HepG2 (cell line): ENCODE results near the gene SERPINA9. TPM values are rescaled to one million over a fixed set of nuclear protein-coding genes. Genes with fewer than 3 reads are reported as not detected.

Source experiments
- BRD4 ChIP-seq: sonication (generic); formaldehyde crosslinking; IDR thresholded peaks from 2 replicates; pipeline ENCODE4 v1.4.0; 2020; ENCODE audit warnings: missing genetic modification reagents
- EED ChIP-seq: sonication (generic); formaldehyde crosslinking; IDR thresholded peaks from 2 replicates; pipeline ENCODE4 v1.5.0; 2020; ENCODE audit warnings: mild to moderate bottlenecking, missing genetic modification reagents
- ETV5 ChIP-seq: IDR thresholded peaks from 2 replicates; pipeline ENCODE4 v1.6.1; 2018; ENCODE audit warnings: missing biosample characterization, missing genetic modification reagents, inconsistent platforms, borderline replicate concordance
- HIC2 ChIP-seq: sonication (generic); formaldehyde crosslinking; IDR thresholded peaks from 2 replicates; pipeline ENCODE4 v1.9.0; 2022; ENCODE audit warnings: low read depth, missing genetic modification reagents
- IRF2 ChIP-seq: IDR thresholded peaks from 2 replicates; pipeline ENCODE4 v1.6.1; 2018; ENCODE audit warnings: missing genetic modification reagents, missing compliant biosample characterization
- IRX3 ChIP-seq: sonication (generic); formaldehyde crosslinking; IDR thresholded peaks from 2 replicates; pipeline ENCODE4 v1.8.1; 2023; ENCODE audit warnings: mild to moderate bottlenecking, low read depth, missing genetic modification reagents, borderline replicate concordance
- KDM5B ChIP-seq: sonication (generic); formaldehyde crosslinking; IDR thresholded peaks from 2 replicates; pipeline ENCODE4 v1.4.0; 2020; ENCODE audit warnings: missing genetic modification reagents, mild to moderate bottlenecking, borderline replicate concordance
- LBX2 ChIP-seq: sonication (generic); formaldehyde crosslinking; IDR thresholded peaks from 2 replicates; pipeline ENCODE4 v1.5.0; 2020; ENCODE audit warnings: missing genetic modification reagents, mild to moderate bottlenecking, borderline replicate concordance
- MED8 ChIP-seq: sonication (generic); formaldehyde crosslinking; IDR thresholded peaks from 2 replicates; pipeline ENCODE4 v1.8.1; 2023; ENCODE audit warnings: mild to moderate bottlenecking, missing genetic modification reagents; ENCODE audit not compliant: insufficient replicate concordance
- MTF1 ChIP-seq: sonication (generic); formaldehyde crosslinking; IDR thresholded peaks from 2 replicates; pipeline ENCODE4 v1.5.0; 2020; ENCODE audit warnings: missing genetic modification reagents
- NCOA5 ChIP-seq: sonication (generic); formaldehyde crosslinking; IDR thresholded peaks from 2 replicates; pipeline ENCODE4 v1.4.0; 2020; ENCODE audit warnings: missing genetic modification reagents
- RAD21 ChIP-seq: fragments of 450-650 bp; formaldehyde crosslinking; IDR thresholded peaks from 2 replicates; pipeline ENCODE4 v1.5.0; 2020; ENCODE audit warnings: mild to moderate bottlenecking
- RORA ChIP-seq: sonication (generic); formaldehyde crosslinking; IDR thresholded peaks from 2 replicates; pipeline ENCODE4 v1.5.0; 2020; ENCODE audit warnings: mild to moderate bottlenecking, missing genetic modification reagents, moderate library complexity
- SNAPC5 ChIP-seq: sonication (generic); formaldehyde crosslinking; IDR thresholded peaks from 2 replicates; pipeline ENCODE4 v1.8.1; 2023; ENCODE audit warnings: mild to moderate bottlenecking, missing genetic modification reagents, borderline replicate concordance
- SPEN ChIP-seq: sonication (generic); formaldehyde crosslinking; IDR thresholded peaks from 2 replicates; pipeline ENCODE4 v1.5.1; 2020; ENCODE audit warnings: low read depth, mild to moderate bottlenecking, missing genetic modification reagents
- THAP7 ChIP-seq: sonication (generic); formaldehyde crosslinking; IDR thresholded peaks from 2 replicates; pipeline ENCODE4 v1.8.1; 2023; ENCODE audit warnings: mild to moderate bottlenecking, missing genetic modification reagents
- ZFP91 ChIP-seq: sonication (generic); formaldehyde crosslinking; IDR thresholded peaks from 2 replicates; pipeline ENCODE4 v1.9.0; 2022; ENCODE audit warnings: missing genetic modification reagents, mild to moderate bottlenecking, borderline replicate concordance
- ZNF230 ChIP-seq: sonication (generic); formaldehyde crosslinking; IDR thresholded peaks from 2 replicates; pipeline ENCODE4 v1.4.0; 2020; ENCODE audit warnings: mild to moderate bottlenecking, missing genetic modification reagents
- ZNF382 ChIP-seq: sonication (generic); formaldehyde crosslinking; IDR thresholded peaks from 2 replicates; pipeline ENCODE4 v1.5.0; 2020; ENCODE audit warnings: missing genetic modification reagents, mild to moderate bottlenecking, borderline replicate concordance
- ZNF431 ChIP-seq: sonication (generic); formaldehyde crosslinking; IDR thresholded peaks from 2 replicates; pipeline ENCODE4 v1.9.0; 2022; ENCODE audit warnings: missing genetic modification reagents, low read depth, mild to moderate bottlenecking, borderline replicate concordance
- ZNF446 ChIP-seq: sonication (generic); formaldehyde crosslinking; IDR thresholded peaks from 2 replicates; pipeline ENCODE4 v1.5.0; 2020; ENCODE audit warnings: mild to moderate bottlenecking, missing genetic modification reagents
- ZNF549 ChIP-seq: sonication (generic); formaldehyde crosslinking; IDR thresholded peaks from 2 replicates; pipeline ENCODE4 v1.5.0; 2020; ENCODE audit warnings: missing genetic modification reagents
- ZNF589 ChIP-seq: sonication (generic); formaldehyde crosslinking; conservative IDR thresholded peaks from 2 replicates; pipeline ENCODE4 v1.8.0; 2022; ENCODE audit warnings: mild to moderate bottlenecking, moderate library complexity, missing genetic modification reagents
- ZNF614 ChIP-seq: IDR thresholded peaks from 2 replicates; pipeline ENCODE4 v1.6.1; 2018; ENCODE audit warnings: missing biosample characterization, missing genetic modification reagents, inconsistent platforms, borderline replicate concordance
- ZNF678 ChIP-seq: sonication (generic); formaldehyde crosslinking; IDR thresholded peaks from 2 replicates; pipeline ENCODE4 v1.4.0; 2020; ENCODE audit warnings: mild to moderate bottlenecking, missing genetic modification reagents
- ZSCAN29 ChIP-seq: sonication (generic); formaldehyde crosslinking; conservative IDR thresholded peaks from 2 replicates; pipeline ENCODE4 v1.4.0; 2020; ENCODE audit warnings: mild to moderate bottlenecking, missing genetic modification reagents
- polyA plus RNA-seq, 8 experiments: library from polyadenylated mRNA; depleted of rRNA in 3 of 8; stranded (reverse) in 7 of 8; unstranded in 1 of 8; fragments of >200 nt; fragmentation: Illumina TruSeq in 4 of 8; extraction: Trizol in 4 of 8; gene quantifications; 2 replicates each; pipeline versions ENCODE4 v1.2.1 to v1.2.3, GENCODE V29; 2011 to 2016; ENCODE audit warnings: low read depth in 4 of 8, missing spikeins in 1 of 8, mixed read lengths in 1 of 8; ENCODE audit not compliant: insufficient read depth in 1 of 8
- total RNA-seq, 5 experiments: library from RNA; depleted of rRNA; stranded (reverse); fragments of >200 nt; fragmentation: Illumina TruSeq; extraction: Trizol; gene quantifications; 2 replicates each; pipeline ENCODE4 v1.2.3, GENCODE V29; 2016; ENCODE audit warnings: low read depth in 1 of 5

Gene SERPINA9
- total and polyA plus RNA-seq, 2 of the 13 experiments (the other 11 are each of a cell fraction or from before 2014, with no cell fraction given) = 0.21 TPM; not detected in 1

GRCh38 chr14:94441130-94441529 lies 34.9 kb downstream of the SERPINA9 start (continued):
- TF ChIP-seq SNAPC5 (no peak), BRD4 (CRISPR knock-in tag) (no peak), IRX3 (CRISPR knock-in tag) (no peak), SPEN (CRISPR knock-in tag) (0 out of 2 replicates have a peak, but pooled peaks have one; percentile 38), ZNF230 (CRISPR knock-in tag) (no peak), RORA (CRISPR knock-in tag) (no peak), LBX2 (CRISPR knock-in tag) (no peak), NCOA5 (CRISPR knock-in tag) (no peak), ZFP91 (CRISPR knock-in tag) (0 out of 2 replicates have a peak, but pooled peaks have one; percentile 10), ZNF678 (no peak), IRF2 (CRISPR knock-in tag) (no peak), ETV5 (no peak), MED8 (CRISPR knock-in tag) (no peak), ZNF431 (CRISPR knock-in tag) (no peak), ZNF446 (CRISPR knock-in tag) (no peak), ZNF589 (CRISPR knock-in tag) (no peak), ZSCAN29 (CRISPR knock-in tag) (no peak), HIC2 (CRISPR knock-in tag) (no peak), EED (CRISPR knock-in tag) (no peak), THAP7 (no peak), ZNF614 (no peak), KDM5B (CRISPR knock-in tag) (peak; percentile 33; the same call in 1 of the 2 replicates), MTF1 (CRISPR knock-in tag) (no peak), ZNF382 (no peak), RAD21 (CRISPR knock-in tag) (no peak), ZNF549 (CRISPR knock-in tag) (no peak)
